Measurements from ENCODE around the gene LRRN4CL.

The LRRN4CL gene

DNA sequence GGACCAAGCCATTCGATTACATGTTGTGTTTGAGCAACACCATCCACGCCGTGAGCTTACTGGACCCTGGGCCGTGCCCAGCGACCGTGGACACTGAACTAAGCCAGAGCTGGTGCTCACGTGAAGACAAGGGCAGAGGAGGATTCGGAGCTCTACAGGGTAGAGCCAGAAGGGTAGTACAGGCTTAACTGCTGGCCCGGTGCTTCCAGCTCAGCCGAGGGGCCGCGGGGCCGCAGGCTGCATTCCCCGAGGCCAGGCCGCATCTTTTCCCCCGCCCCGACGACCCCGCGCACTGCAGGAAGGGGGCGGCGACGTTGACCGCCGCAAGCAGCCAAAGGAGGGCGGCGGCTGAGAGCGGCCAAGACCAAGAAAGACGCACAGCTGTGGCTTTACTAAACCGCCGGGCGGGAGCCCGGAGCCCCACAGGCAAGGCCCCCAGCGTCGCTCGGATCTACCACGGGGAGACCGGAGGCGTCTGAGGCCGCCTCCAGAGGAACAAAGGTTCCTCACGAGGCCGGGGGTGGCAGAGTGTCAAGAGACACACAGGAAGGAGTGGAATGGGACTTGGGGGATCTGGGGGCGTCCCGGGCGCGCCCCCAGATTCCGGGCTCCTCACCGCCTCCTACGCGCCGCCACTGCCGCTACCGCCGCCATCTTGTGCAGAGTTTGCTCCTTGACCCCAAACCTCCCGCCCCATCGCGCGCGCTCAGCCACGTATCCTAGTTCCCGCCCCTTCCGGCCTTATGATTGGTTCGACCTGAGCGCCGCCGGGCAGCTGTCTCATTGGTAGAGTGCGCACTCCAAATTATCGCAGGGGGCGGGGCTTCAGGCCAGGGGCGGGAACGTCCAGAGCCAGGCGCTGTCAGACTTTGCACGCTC is 43.1 kb downstream of the LRRN4CL start, which contains the start of gene GANAB:
TSS of gene GANAB (minus strand) at position 668 of the 879 bp plus-strand sequence. CDS start at position 654, 14 bp downstream.
- peak; percentile 97 to 99 for DNase-seq

DNA sequence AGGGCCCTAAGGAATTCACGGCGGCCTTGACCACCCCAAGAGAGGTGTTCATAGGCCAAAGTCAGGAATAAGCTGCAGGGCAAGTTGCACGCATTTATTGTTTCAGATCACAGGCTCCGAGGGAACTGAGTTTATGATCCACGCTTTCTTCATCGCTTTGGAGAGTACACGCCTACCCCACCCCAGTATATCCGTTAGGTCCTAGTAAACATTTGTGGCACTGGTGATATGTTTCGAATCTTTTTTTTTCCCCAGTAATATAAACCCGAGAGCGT is 43.7 kb downstream of the LRRN4CL start:
- no peak for DNase-seq

DNA sequence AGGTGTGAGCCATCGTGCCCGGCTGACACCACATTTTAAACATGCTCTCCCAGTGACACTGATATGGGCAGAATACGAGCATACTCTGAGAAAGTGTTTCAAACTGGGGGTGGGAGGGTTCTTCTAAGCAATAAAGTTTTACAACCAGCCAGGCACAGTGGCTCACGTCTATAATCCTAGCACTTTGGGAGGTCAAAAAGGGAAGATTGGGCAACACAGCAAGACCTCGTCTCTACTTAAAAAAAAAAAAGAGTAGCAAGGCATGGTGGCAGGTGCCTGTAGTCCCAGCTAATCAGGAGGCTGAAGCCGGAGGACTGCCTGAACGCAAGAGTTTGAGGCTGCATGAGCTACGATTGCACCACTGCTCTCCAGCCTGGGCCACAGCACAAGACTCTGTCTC is 45.1 kb downstream of the LRRN4CL start:
- DNase-seq = no peak

Measured in SHP77 (cell line).